H1 (cell line): ENCODE measurements around the gene MARCOL. TPM values are rescaled to one million over a fixed set of nuclear protein-coding genes. Genes with fewer than 3 reads are reported as not detected.

Experiments used
- CTCF ChIA-PET: fragments of 300-600 bp; sonication (Branson Sonifier 250); formaldehyde crosslinking; loops from one replicate; lab custom pipeline; 2021; ENCODE audit not compliant: partially characterized antibody; lab: Charles Lee
- POLR2A ChIA-PET: fragments of 300-600 bp; sonication (Branson Sonifier 250); formaldehyde crosslinking; loops from one replicate; lab custom pipeline; 2021; ENCODE audit warnings: inconsistent platforms; ENCODE audit not compliant: partially characterized antibody; lab: Charles Lee
- DNase-seq, 2 experiments: peaks; one replicate each; pipeline versions ENCODE4 v3.0.0 to v3.0.0-alpha.2; 2010 to 2022; ENCODE audit warnings: low spot score in 2 of 2, low read depth in 1 of 2, mixed read lengths in 1 of 2
- FAIRE-seq: peaks from 2 replicates; lab custom pipeline; 2011; peaks lifted over from hg19 to GRCh38; lab: Jason Lieb, UNC
- H2AFZ ChIP-seq: 2 replicates; pipeline ENCODE4 v1.8.1; 2012; ENCODE audit warnings: low read length, inconsistent platforms
- H2AK5ac ChIP-seq: 2 replicates; pipeline ENCODE4 v1.6.1; 2013; ENCODE audit warnings: low read depth, low read length
- H2BK120ac ChIP-seq: replicated peaks from 2 replicates; pipeline ENCODE3; 2013; ENCODE audit warnings: low read depth, low read length, inconsistent platforms
- H2BK12ac ChIP-seq: 2 replicates; pipeline ENCODE4 v1.6.1; 2013; ENCODE audit warnings: low read depth, low read length
- H2BK15ac ChIP-seq: 2 replicates; pipeline ENCODE4 v1.6.1; 2013; ENCODE audit warnings: low read length
- H2BK20ac ChIP-seq: 2 replicates; pipeline ENCODE4 v1.6.1; 2013; ENCODE audit warnings: low read length
- H2BK5ac ChIP-seq: 2 replicates; pipeline ENCODE4 v1.6.1; 2013; ENCODE audit warnings: low read depth, low read length
- H3K14ac ChIP-seq: 2 replicates; pipeline ENCODE4 v1.6.1; 2013; ENCODE audit warnings: inconsistent platforms; ENCODE audit not compliant: insufficient read length
- H3K18ac ChIP-seq: 2 replicates; pipeline ENCODE4 v1.6.1; 2013; ENCODE audit warnings: low read length; ENCODE audit errors: extremely low read depth
- H3K23ac ChIP-seq: 2 replicates; pipeline ENCODE4 v1.6.1; 2013; ENCODE audit warnings: inconsistent platforms; ENCODE audit not compliant: insufficient read length
- H3K23me2 ChIP-seq: 2 replicates; pipeline ENCODE4 v1.6.1; 2013; ENCODE audit warnings: low read depth, low read length
- H3K27ac ChIP-seq: 2 replicates; pipeline ENCODE4 v1.6.1; 2011; ENCODE audit warnings: low read depth, low read length, inconsistent platforms
- H3K27me3 ChIP-seq, 4 experiments: replicated peaks in 1 of 4; 1 replicate in 1 of 4; 2 replicates in 3 of 4; pipeline versions ENCODE4 v1.6.1 to v1.8.1; 2011 to 2013; ENCODE audit warnings: low read length in 3 of 4, mild to moderate bottlenecking in 3 of 4, inconsistent platforms in 2 of 4, mixed read lengths in 2 of 4, moderate library complexity in 1 of 4; ENCODE audit not compliant: control insufficient read depth in 3 of 4, insufficient read depth in 3 of 4; ENCODE audit errors: extremely low read depth in 1 of 4
- H3K36me3 ChIP-seq, 4 experiments: 2 replicates each; pipeline versions ENCODE4 v1.6.1 to v1.8.1; 2011 to 2013; ENCODE audit warnings: mild to moderate bottlenecking in 4 of 4, low read length in 3 of 4, moderate library complexity in 2 of 4, control low read depth in 1 of 4, inconsistent platforms in 1 of 4; ENCODE audit not compliant: insufficient read depth in 4 of 4, control insufficient read depth in 2 of 4
- H3K4ac ChIP-seq: replicated peaks from 2 replicates; pipeline ENCODE3; 2013; ENCODE audit warnings: low read length, low read depth, mixed read lengths, inconsistent platforms; ENCODE audit not compliant: insufficient read length
- H3K4me1 ChIP-seq, 4 experiments: replicated peaks in 1 of 4; 1 replicate in 1 of 4; 2 replicates in 3 of 4; pipeline versions ENCODE4 v1.6.1 to v1.8.1; 2011 to 2013; ENCODE audit warnings: low read length in 3 of 4, inconsistent platforms in 2 of 4, mixed read lengths in 1 of 4; ENCODE audit not compliant: insufficient read depth in 4 of 4, control insufficient read depth in 3 of 4
- H3K4me2 ChIP-seq, 2 experiments: 2 replicates each; pipeline versions ENCODE4 v1.6.1 to v1.8.1; 2011 to 2013; ENCODE audit warnings: low read depth in 2 of 2, low read length in 2 of 2, control low read depth in 1 of 2, inconsistent platforms in 1 of 2, mild to moderate bottlenecking in 1 of 2; ENCODE audit not compliant: insufficient read depth in 1 of 2
- H3K4me3 ChIP-seq, 4 experiments: fragments of 200-600, 300-600 bp in 1 of 4; sonication (generic), shearing (Covaris generic), sonication (Bioruptor Twin) in 1 of 4; 2 replicates each; pipeline versions ENCODE4 v1.5.1 to v1.8.1; 2011 to 2016; ENCODE audit warnings: low read length in 4 of 4, low read depth in 3 of 4, control low read depth in 2 of 4, inconsistent platforms in 2 of 4, mild to moderate bottlenecking in 2 of 4, mixed read lengths in 1 of 4, moderate library complexity in 1 of 4; ENCODE audit not compliant: insufficient read depth in 2 of 4; ENCODE audit errors: extremely low read depth in 1 of 4
- H3K56ac ChIP-seq: replicated peaks from 2 replicates; pipeline ENCODE3; 2013; ENCODE audit warnings: low read depth, mild to moderate bottlenecking, mixed read lengths, low read length, inconsistent platforms; ENCODE audit not compliant: insufficient read length
- H3K79me1 ChIP-seq: 2 replicates; pipeline ENCODE4 v1.6.1; 2013; ENCODE audit warnings: low read depth, low read length, control low read depth
- H3K79me2 ChIP-seq, 2 experiments: 2 replicates each; pipeline versions ENCODE4 v1.6.1 to v1.8.1; 2012 to 2013; ENCODE audit warnings: low read length in 2 of 2, mild to moderate bottlenecking in 2 of 2, inconsistent platforms in 1 of 2; ENCODE audit not compliant: insufficient read depth in 2 of 2, control insufficient read depth in 1 of 2
- H3K9ac ChIP-seq, 4 experiments: replicated peaks in 1 of 4; 1 replicate in 1 of 4; 2 replicates in 3 of 4; pipeline versions ENCODE4 v1.6.1 to v1.8.1; 2011 to 2013; ENCODE audit warnings: low read depth in 3 of 4, low read length in 3 of 4, control low read depth in 2 of 4, mild to moderate bottlenecking in 2 of 4, moderate library complexity in 2 of 4, inconsistent platforms in 1 of 4; ENCODE audit errors: extremely low read depth in 1 of 4
- H3K9me3 ChIP-seq, 2 experiments: 2 replicates each; pipeline versions ENCODE4 v1.6.1 to v1.8.1; 2012 to 2013; ENCODE audit warnings: mild to moderate bottlenecking in 2 of 2, moderate library complexity in 2 of 2, control low read depth in 1 of 2, inconsistent platforms in 1 of 2, low read depth in 1 of 2, low read length in 1 of 2, mixed read lengths in 1 of 2; ENCODE audit not compliant: insufficient read depth in 2 of 2
- H4K20me1 ChIP-seq, 2 experiments: replicated peaks in 1 of 2; 2 replicates each; pipeline versions ENCODE3 to v1.8.1; 2011 to 2013; ENCODE audit warnings: inconsistent platforms in 2 of 2, low read length in 2 of 2, mild to moderate bottlenecking in 1 of 2; ENCODE audit not compliant: insufficient read depth in 2 of 2, control insufficient read depth in 1 of 2
- H4K5ac ChIP-seq: 2 replicates; pipeline ENCODE4 v1.6.1; 2013; ENCODE audit warnings: low read length, low read depth, mixed read lengths, inconsistent platforms; ENCODE audit not compliant: insufficient read length
- H4K8ac ChIP-seq: 2 replicates; pipeline ENCODE4 v1.8.0; 2013; ENCODE audit warnings: mild to moderate bottlenecking, moderate library complexity, low read length, inconsistent platforms; ENCODE audit not compliant: insufficient read depth; ENCODE audit errors: extremely low read depth
- H4K91ac ChIP-seq: replicated peaks from 2 replicates; pipeline ENCODE3; 2013; ENCODE audit warnings: low read length, mixed read lengths, inconsistent platforms; ENCODE audit not compliant: insufficient read length
- MAFK ChIP-seq: IDR thresholded peaks from 2 replicates; pipeline ENCODE4 v1.6.1; 2012; ENCODE audit warnings: low read depth, mild to moderate bottlenecking, improper control_type of control experiment, low read length
- POLR2A ChIP-seq, 2 experiments: IDR thresholded peaks; 1 replicate in 1 of 2; 2 replicates in 1 of 2; pipeline ENCODE4 v1.6.1; 2011; ENCODE audit warnings: low read depth in 2 of 2, low read length in 2 of 2, mild to moderate bottlenecking in 2 of 2; ENCODE audit errors: control extremely low read depth in 1 of 2
- POU5F1 ChIP-seq: IDR thresholded peaks from 2 replicates; pipeline ENCODE4 v1.6.1; 2011; ENCODE audit warnings: low read depth, mild to moderate bottlenecking, low read length, moderate library complexity
- RNF2 ChIP-seq: fragments of 200-900, 300-1000 bp; sonication (generic); IDR thresholded peaks from 2 replicates; pipeline ENCODE4 v1.7.1; 2016; ENCODE audit warnings: borderline replicate concordance, low read depth, mild to moderate bottlenecking, antibody characterized with exemption, low read length; ENCODE audit not compliant: poor library complexity, severe bottlenecking; ENCODE audit errors: missing control alignments
- SRF ChIP-seq: IDR thresholded peaks from 2 replicates; pipeline ENCODE4 v1.6.1; 2011; ENCODE audit warnings: mild to moderate bottlenecking, low read depth, low read length, moderate library complexity
- TAF1 ChIP-seq: IDR thresholded peaks from 2 replicates; pipeline ENCODE4 v1.6.1; 2011; ENCODE audit warnings: mild to moderate bottlenecking, low read depth, low read length
- USF2 ChIP-seq: IDR thresholded peaks from 2 replicates; pipeline ENCODE4 v1.6.1; 2011; ENCODE audit warnings: low read length, improper control_type of control experiment
- polyA plus RNA-seq, 7 experiments: library from polyadenylated mRNA; depleted of rRNA in 3 of 7; stranded (reverse) in 5 of 7; unstranded in 2 of 7; fragments of >200 nt in 5 of 7; fragments of 200-250 nt in 2 of 7; gene quantifications; 1 replicate in 5 of 7; 2 replicates in 1 of 7; 4 replicates in 1 of 7; pipeline versions ENCODE4 v1.2.1 to v1.2.3, GENCODE V29; 2011 to 2013; ENCODE audit warnings: missing spikeins in 2 of 7, mixed read lengths in 2 of 7
- total RNA-seq: library from RNA; stranded (reverse); fragmentation: NEBNext Ultra II Directional; extraction: Animal tissue kit (Norgen Biotek cat#: 25700); gene quantifications from 2 replicates; pipeline ENCODE4 v1.2.1, GENCODE V29; 2021

Gene MARCOL
- total and polyA plus RNA-seq, 2 of the 8 experiments (the other 6 are each of a cell fraction or from before 2014, with no cell fraction given) = not detected

- H3K79me1 ChIP-seq = no peaks in the 10 kb centered on the region
- no peak overlapping the region for H3K18ac ChIP-seq
- DNase-seq (no peak), FAIRE-seq (no peak)
- no peaks in the 10 kb centered on the region for H4K20me1 ChIP-seq
- H3K27me3 ChIP-seq = no peaks in the 10 kb centered on the region
- no peak overlapping the region for H3K4ac ChIP-seq
- peaks cover 0 to 5% (median 0%) of the 10 kb centered on the region in 4 experiments; a peak in 1 of 7 replicates for H3K4me1 ChIP-seq
- POLR2A ChIA-PET = no interaction called here
- no peak overlapping the region for H3K14ac ChIP-seq
- no peak overlapping the region for H4K8ac ChIP-seq
- no peak overlapping the region for H2BK5ac ChIP-seq
- no peak overlapping the region for H2BK20ac ChIP-seq
- H3K27ac ChIP-seq = no peak overlapping the region
- no peaks in the 10 kb centered on the region for H3K23me2 ChIP-seq
- H2BK12ac ChIP-seq = no peak overlapping the region
- H3K9ac ChIP-seq = no peak overlapping the region
- H4K91ac ChIP-seq = no peak overlapping the region
- H2AFZ ChIP-seq = no peak overlapping the region
- H3K36me3 ChIP-seq = no peaks in the 10 kb centered on the region
- CTCF ChIA-PET = interaction anchor here (1.1 kb wide), 1 partner anchor 145 kb away, joined by 3 read pairs; no protein-coding TSS in a partner anchor
- no peak overlapping the region for H3K56ac ChIP-seq
- H2BK120ac ChIP-seq = no peak overlapping the region
- peak overlapping the region in 1 of 2 experiments; percentile 54; a peak in 1 of 4 replicates for H3K4me2 ChIP-seq
- no peaks in the 10 kb centered on the region for H3K79me2 ChIP-seq
- no peak overlapping the region for H2AK5ac ChIP-seq
- H2BK15ac ChIP-seq = no peak overlapping the region
- H4K5ac ChIP-seq = no peak overlapping the region
- H3K23ac ChIP-seq = no peak overlapping the region
- H3K9me3 ChIP-seq = no peaks in the 10 kb centered on the region
- H3K4me3 ChIP-seq = peak overlapping the region in 2 of 4 experiments; percentile 18 to 38; a peak in 2 of 8 replicates
- TF ChIP-seq USF2 (no peak), RNF2 (no peak), SRF (no peak), TAF1 (no peak), POU5F1 (no peak), POLR2A (IDR thresholded peaks at IDR 0.05; ENCODE audit: control extremely low read depth in 1 of 2, low read depth in 2 of 2, low read length in 2 of 2) (no peak), MAFK (no peak)
Measured at GRCh38 chr5:148229840-148230239, 8.5 kb upstream of the MARCOL start.
